ENCODE results near the gene STUM.

DNA sequence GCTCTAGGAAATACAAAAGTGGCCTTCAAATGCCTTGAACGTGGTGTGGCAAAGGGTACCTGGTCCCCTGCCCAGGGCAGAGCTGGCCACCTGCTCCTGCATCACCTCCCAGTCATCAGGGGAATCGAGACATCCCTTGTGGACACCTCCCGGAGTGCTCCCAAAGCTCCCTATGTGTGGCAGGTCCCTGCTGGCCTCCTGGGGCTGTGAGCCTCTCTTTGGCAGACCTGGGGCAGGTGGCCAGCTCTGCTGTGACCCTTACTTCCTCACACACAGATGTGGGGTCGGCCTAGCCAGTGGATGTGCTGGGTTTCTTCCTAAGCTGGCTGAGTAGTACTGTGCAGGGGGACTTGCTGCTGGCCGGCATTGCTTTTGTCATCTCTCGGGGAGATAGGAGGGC lies 104.0 kb downstream of the STUM start:
- TF ChIP-seq EZH2 (optimal IDR thresholded peaks at IDR 0.05; ENCODE audit: low read depth, low read length) (no peak), EZH2phosphoT487 (IDR thresholded peaks at IDR 0.05; ENCODE audit: low read length) (no peak)
- TF ChIP-seq, protein P1, sequence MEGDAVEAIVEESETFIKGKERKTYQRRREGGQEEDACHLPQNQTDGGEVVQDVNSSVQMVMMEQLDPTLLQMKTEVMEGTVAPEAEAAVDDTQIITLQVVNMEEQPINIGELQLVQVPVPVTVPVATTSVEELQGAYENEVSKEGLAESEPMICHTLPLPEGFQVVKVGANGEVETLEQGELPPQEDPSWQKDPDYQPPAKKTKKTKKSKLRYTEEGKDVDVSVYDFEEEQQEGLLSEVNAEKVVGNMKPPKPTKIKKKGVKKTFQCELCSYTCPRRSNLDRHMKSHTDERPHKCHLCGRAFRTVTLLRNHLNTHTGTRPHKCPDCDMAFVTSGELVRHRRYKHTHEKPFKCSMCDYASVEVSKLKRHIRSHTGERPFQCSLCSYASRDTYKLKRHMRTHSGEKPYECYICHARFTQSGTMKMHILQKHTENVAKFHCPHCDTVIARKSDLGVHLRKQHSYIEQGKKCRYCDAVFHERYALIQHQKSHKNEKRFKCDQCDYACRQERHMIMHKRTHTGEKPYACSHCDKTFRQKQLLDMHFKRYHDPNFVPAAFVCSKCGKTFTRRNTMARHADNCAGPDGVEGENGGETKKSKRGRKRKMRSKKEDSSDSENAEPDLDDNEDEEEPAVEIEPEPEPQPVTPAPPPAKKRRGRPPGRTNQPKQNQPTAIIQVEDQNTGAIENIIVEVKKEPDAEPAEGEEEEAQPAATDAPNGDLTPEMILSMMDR (IDR thresholded peaks at IDR 0.05; ENCODE audit: low read length), result no peak
